Smooth muscle cell of the pulmonary artery (primary cell): ENCODE data around the gene TROAP. TPM values are rescaled to one million over a fixed set of nuclear protein-coding genes. Genes with fewer than 3 reads are reported as not detected.

Experiments
- total RNA-seq: library from RNA; depleted of rRNA; stranded (reverse); fragments of >200 nt; gene quantifications from 2 replicates; pipeline ENCODE4 v1.2.3, GENCODE V29; 2014

Gene TROAP
- 2.4 and 3.4 TPM in 2 replicates for total RNA-seq

GRCh38 chr12:49322708-49323523, at the start of gene TROAP:
TROAP (plus strand) TSS chr12:49323255; CDS start chr12:49323609, 354 bp downstream.

DNA sequence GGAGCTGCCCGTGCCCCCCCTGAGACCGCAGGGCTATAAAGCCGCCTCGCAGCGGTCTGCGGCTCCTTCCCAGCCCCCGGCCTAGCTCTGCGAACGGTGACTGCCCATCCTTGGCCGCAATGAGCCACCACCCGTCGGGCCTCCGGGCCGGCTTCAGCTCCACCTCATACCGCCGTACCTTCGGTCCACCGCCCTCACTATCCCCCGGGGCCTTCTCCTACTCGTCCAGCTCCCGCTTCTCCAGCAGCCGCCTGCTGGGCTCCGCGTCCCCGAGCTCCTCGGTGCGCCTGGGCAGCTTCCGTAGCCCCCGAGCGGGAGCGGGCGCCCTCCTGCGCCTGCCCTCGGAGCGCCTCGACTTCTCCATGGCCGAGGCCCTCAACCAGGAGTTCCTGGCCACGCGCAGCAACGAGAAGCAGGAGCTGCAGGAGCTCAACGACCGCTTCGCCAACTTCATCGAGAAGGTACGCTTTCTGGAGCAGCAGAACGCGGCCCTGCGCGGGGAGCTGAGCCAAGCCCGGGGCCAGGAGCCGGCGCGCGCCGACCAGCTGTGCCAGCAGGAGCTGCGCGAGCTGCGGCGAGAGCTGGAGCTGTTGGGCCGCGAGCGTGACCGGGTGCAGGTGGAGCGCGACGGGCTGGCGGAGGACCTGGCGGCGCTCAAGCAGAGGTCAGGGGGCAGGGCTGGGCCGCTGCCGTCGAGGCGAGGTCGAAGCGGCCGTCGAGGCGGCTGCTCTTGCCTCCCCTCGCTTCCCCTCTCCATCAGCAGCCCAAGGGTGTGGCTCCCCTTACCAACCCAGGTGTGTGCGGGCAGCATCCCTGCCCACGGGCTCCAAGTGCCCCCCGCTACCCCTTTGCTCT, 27.7 kb upstream of the TROAP start, which contains the start of gene PRPH:
Gene PRPH, plus strand, starts transcription at position 66 of the 855 bp plus-strand sequence. Its CDS starts 54 bp downstream, at position 120.

DNA sequence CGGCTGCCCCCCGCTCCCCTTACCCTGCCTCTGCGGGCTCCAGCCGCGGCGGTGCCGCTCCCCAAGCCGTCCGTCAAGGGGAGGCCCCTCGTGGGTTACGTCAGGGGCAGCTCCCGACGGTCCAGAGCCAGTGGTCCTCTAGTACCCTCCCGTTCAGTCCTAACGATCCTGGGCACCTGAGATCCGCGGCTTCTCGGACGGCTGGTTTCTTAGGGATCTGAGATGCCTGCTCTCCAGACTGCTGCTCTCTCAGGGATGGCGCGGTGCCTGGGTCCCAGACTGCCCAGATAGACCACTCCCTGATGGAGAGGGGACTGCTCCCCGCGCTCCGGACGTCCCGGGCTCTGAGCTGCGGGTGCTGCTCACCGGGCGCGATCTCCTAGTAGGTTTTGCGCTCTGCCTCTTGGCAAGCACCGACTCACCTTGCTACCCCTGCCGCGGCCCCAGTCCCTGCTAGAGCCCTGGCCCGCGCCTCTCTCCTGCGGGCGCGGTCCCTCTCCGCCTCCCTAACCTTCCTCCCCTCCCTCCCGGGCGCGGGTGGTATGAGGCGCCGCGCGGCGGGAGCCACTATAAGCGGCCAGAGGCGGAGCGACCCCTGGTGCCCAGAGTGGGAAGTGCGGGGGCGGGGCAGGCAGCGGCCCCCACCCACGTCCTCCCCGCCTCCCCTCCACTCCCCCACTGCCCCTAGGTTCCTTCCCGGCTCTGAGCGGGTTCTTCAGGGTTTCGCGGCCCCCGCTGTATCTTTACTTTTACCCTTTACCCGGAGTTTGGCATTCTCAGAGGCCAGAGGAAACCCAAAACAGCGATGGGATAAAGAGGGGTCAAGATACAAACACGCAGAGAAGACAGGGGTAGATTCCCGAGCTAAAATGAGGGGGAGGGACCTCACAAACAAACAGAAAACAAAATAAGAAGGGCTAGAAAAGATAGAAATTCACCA, 13.9 kb downstream of the TROAP start, which contains the start of gene C1QL4:
Gene C1QL4, minus strand, starts transcription at position 544 of the 940 bp plus-strand sequence. CDS start 711 bp downstream, outside the sequence.

GRCh38 chr12:49346659-49347310, 23.7 kb downstream of the TROAP start, which contains the start of gene DNAJC22:
DNAJC22 (plus strand) TSS chr12:49346888; CDS start chr12:49348873, 1,985 bp downstream.

GRCh38 chr12:49367381-49368239, 44.6 kb downstream of the TROAP start, which contains the start of gene SPATS2:
SPATS2 (plus strand) TSS chr12:49367462; CDS start chr12:49461013, 93,551 bp downstream.

Other genes with a start within 250 kb of the TROAP start
- gene DHH, start 228.5 kb upstream of the TROAP start, total RNA-seq: 0.07 and 0.13 TPM in 2 replicates
- gene LMBR1L, start 212.4 kb upstream of the TROAP start, total RNA-seq: 42.7 and 47.0 TPM in 2 replicates
- gene TUBA1B, start 191.9 kb upstream of the TROAP start, total RNA-seq: 945 and 1,479 TPM in 2 replicates
- 495 and 558 TPM in 2 replicates for gene TUBA1A, start 134.2 kb upstream of the TROAP start, total RNA-seq
- 303 and 344 TPM in 2 replicates for gene TUBA1C, start 58.2 kb upstream of the TROAP start, total RNA-seq
- 0.33 and 1.9 TPM in 2 replicates for gene PRPH, start 28.1 kb upstream of the TROAP start, total RNA-seq
- gene C1QL4, start 13.9 kb downstream of the TROAP start, total RNA-seq: 0.07 TPM in 2 replicates
- 0.20 and 2.1 TPM in 2 replicates for gene DNAJC22, start 23.6 kb downstream of the TROAP start, total RNA-seq
- 22.9 and 29.9 TPM in 2 replicates for gene SPATS2, start 44.2 kb downstream of the TROAP start, total RNA-seq
- gene KCNH3, start 215.8 kb downstream of the TROAP start, total RNA-seq: 0.26 and 0.33 TPM in 2 replicates
- 39.0 and 42.9 TPM in 2 replicates for gene MCRS1, start 244.9 kb downstream of the TROAP start, total RNA-seq